Activated T-cell treated with anti-CD3 and anti-CD28 coated beads, Interleukin-2, amount 50 U/mL, for 24 hours (primary cell): ENCODE results near the gene PPP1CC.

Experiments
- DNase-seq: peaks from one replicate; pipeline ENCODE4 v3.0.0-alpha.2; 2020
- H3K27ac Mint-ChIP-seq: 2 replicates; pipeline ENCODE4 v1.8.0; 2020; ENCODE audit warnings: mild to moderate bottlenecking, mixed read lengths
- H3K27me3 Mint-ChIP-seq: 2 replicates; pipeline ENCODE4 v1.8.0; 2020; ENCODE audit warnings: mixed read lengths
- H3K36me3 Mint-ChIP-seq: 2 replicates; pipeline ENCODE4 v1.8.0; 2020; ENCODE audit warnings: low read depth, mixed read lengths
- H3K4me1 Mint-ChIP-seq: 2 replicates; pipeline ENCODE4 v1.8.0; 2020; ENCODE audit warnings: low read depth, mixed read lengths
- H3K4me3 Mint-ChIP-seq: 2 replicates; pipeline ENCODE4 v1.8.0; 2020; ENCODE audit warnings: mild to moderate bottlenecking, moderate library complexity, mixed read lengths
- H3K9me3 Mint-ChIP-seq: 2 replicates; pipeline ENCODE4 v1.8.0; 2020; ENCODE audit warnings: mixed read lengths

Gene PPP1CC

DNA sequence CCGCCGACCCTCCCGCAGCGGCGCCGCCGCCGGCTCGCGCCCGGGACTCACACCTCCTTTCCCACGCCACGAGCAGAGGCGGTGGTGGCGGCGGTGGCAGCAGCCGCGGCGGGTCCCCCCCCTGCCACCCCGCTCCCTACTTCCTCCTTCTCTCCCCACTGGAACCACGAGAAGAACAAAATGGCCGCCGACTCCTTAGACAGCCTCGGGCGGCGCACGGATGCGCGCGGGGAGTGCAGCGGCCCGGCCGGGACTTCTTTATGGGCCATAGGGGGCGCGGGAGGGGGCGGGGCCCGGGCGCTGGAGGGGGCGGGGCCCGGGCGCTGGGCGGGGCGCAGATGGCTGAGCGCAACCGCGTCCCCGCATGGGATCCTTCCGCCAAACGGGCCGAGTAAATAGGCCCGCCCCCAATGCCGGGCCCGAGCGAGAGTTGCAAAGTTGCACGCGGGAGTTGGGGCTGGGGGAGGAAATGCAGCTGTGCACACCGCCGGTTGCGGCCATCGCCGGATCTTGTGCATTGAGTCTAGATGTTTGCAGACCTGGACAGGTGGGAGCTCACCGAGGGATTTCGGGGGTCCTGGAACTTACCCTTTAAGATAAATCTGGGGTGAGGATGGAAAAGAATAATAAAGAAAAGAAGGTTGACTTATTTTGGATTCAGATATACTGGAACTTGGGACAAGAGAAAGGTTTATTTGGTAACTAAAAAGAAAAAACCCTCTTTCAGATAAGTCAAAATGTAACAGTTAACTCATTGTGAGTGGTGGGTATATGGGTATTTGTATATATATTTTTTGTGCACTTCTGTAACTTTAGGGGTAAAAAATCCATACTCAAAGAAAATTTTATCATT is at the start of gene PPP1CC:
Gene PPP1CC, minus strand, starts transcription at position 174 of the 853 bp plus-strand sequence. CDS start 184 bp downstream, outside the sequence.
- H3K4me3 Mint-ChIP-seq, result peak within 1 kb of the TSS; percentile 99
- H3K27me3 Mint-ChIP-seq, result no peaks in the 10 kb centered on the region
- H3K4me1 Mint-ChIP-seq, result peaks cover 40% of the 10 kb centered on the region
- DNase-seq, result peak; percentile 92
- peaks cover 44% of the 10 kb centered on the region for H3K36me3 Mint-ChIP-seq
- H3K9me3 Mint-ChIP-seq, result no peaks in the 10 kb centered on the region
- H3K27ac Mint-ChIP-seq, result peak within 1 kb of the TSS; percentile 98

DNA sequence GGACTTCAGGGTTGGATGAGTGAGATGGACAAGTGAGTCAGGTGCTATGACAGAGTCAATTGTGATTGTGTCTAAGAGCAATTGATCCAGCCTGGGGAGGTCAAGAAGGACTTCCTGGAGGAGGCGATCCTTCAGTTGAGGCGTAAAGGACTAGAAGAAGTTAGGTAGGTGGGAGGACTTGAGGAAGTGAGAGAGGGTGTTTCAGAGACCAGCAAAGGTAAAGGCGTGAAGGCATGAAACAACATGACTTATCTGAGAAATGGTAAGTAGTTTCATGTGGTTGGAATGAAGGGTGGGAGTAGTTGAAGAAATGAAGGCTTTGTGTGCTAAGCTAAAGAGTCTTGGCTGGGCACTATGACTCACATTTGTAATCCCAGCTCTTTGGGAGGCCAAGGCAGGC is 48.9 kb upstream of the PPP1CC start:
- no peaks in the 10 kb centered on the region for H3K9me3 Mint-ChIP-seq
- peak overlapping the region; percentile 45 for H3K27ac Mint-ChIP-seq
- H3K27me3 Mint-ChIP-seq, result no peaks in the 10 kb centered on the region
- H3K36me3 Mint-ChIP-seq, result no peaks in the 10 kb centered on the region
- DNase-seq, result no peak
- H3K4me1 Mint-ChIP-seq, result peaks cover 15% of the 10 kb centered on the region
- no peak overlapping the region for H3K4me3 Mint-ChIP-seq

DNA sequence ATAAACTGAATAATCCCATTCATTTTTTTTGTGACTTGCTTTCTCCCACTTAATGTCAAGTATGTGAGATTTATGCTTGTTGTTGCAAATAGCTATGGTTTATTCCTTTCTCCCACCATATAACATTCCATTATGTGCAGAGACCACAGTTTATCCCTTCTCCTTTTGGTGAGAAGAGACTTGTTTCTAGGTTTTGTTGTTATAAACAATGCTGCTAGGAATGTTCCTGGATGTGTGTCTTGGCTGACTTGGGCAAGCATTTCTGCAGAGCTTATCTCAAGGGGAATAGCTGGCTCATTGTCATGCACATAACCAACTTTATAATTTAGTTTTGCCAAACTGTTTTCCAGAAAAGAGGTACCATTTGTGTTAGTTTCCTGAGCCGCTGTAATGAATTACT is 47.6 kb upstream of the PPP1CC start:
- no peak overlapping the region for H3K27ac Mint-ChIP-seq
- no peaks in the 10 kb centered on the region for H3K9me3 Mint-ChIP-seq
- no peak overlapping the region for H3K4me3 Mint-ChIP-seq
- DNase-seq, result no peak
- H3K27me3 Mint-ChIP-seq, result no peaks in the 10 kb centered on the region
- no peaks in the 10 kb centered on the region for H3K36me3 Mint-ChIP-seq
- H3K4me1 Mint-ChIP-seq, result peaks cover 15% of the 10 kb centered on the region

- H3K27ac Mint-ChIP-seq, result no peak overlapping the region
- DNase-seq, result no peak
- no peak overlapping the region for H3K4me3 Mint-ChIP-seq
- H3K4me1 Mint-ChIP-seq, result peaks cover 22% of the 10 kb centered on the region
- H3K9me3 Mint-ChIP-seq, result no peaks in the 10 kb centered on the region
- no peaks in the 10 kb centered on the region for H3K36me3 Mint-ChIP-seq
- no peaks in the 10 kb centered on the region for H3K27me3 Mint-ChIP-seq
These were observed 43.3 kb upstream of the PPP1CC start for GRCh38 chr12:110786012-110786411.

GRCh38 chr12:110785240-110785639 is 42.5 kb upstream of the PPP1CC start:
- Mint-ChIP-seq H3K36me3 (no peaks in the 10 kb centered on the region), H3K27me3 (no peaks in the 10 kb centered on the region), H3K9me3 (no peaks in the 10 kb centered on the region), H3K4me1 (peaks cover 26% of the 10 kb centered on the region), H3K27ac (no peak overlapping the region), H3K4me3 (no peak overlapping the region)
- DNase-seq, result no peak

- no peak overlapping the region for H3K27ac Mint-ChIP-seq
- H3K4me3 Mint-ChIP-seq, result no peak overlapping the region
- DNase-seq, result no peak
- H3K36me3 Mint-ChIP-seq, result no peaks in the 10 kb centered on the region
- H3K4me1 Mint-ChIP-seq, result peaks cover 47% of the 10 kb centered on the region
- no peaks in the 10 kb centered on the region for H3K27me3 Mint-ChIP-seq
- H3K9me3 Mint-ChIP-seq, result no peaks in the 10 kb centered on the region
These were observed 40.2 kb upstream of the PPP1CC start for GRCh38 chr12:110782922-110783321.

DNA sequence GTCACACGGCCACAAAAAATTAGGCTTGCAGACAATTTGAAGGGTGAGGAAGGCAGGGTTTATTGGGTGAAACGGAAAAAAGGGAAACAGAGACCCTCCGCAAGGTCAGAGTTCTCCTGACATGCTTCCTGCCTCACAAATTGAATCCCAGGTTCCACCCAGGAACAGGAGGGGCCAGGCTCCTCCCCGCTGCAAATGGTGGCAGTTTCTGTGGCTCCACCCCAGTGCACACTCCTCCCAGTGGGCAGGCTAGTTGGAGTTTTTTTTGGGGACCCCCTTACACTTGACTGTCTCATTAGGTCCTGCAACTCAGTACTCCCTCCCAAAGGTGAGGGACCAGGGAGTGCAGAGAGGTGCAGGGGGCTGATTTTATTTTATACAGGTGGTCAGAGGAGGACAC is 39.4 kb upstream of the PPP1CC start:
- no peaks in the 10 kb centered on the region for H3K9me3 Mint-ChIP-seq
- H3K27ac Mint-ChIP-seq, result no peak overlapping the region
- H3K4me3 Mint-ChIP-seq, result no peak overlapping the region
- H3K36me3 Mint-ChIP-seq, result no peaks in the 10 kb centered on the region
- peaks cover 52% of the 10 kb centered on the region for H3K4me1 Mint-ChIP-seq
- DNase-seq, result no peak
- H3K27me3 Mint-ChIP-seq, result no peaks in the 10 kb centered on the region

- DNase-seq, result peak; percentile 63
- Mint-ChIP-seq H3K4me1 (peaks cover 68% of the 10 kb centered on the region), H3K27ac (peak overlapping the region; percentile 99), H3K4me3 (no peak overlapping the region), H3K9me3 (no peaks in the 10 kb centered on the region), H3K27me3 (no peaks in the 10 kb centered on the region), H3K36me3 (no peaks in the 10 kb centered on the region)
These were observed 37.8 kb upstream of the PPP1CC start for GRCh38 chr12:110780448-110780847.

DNA sequence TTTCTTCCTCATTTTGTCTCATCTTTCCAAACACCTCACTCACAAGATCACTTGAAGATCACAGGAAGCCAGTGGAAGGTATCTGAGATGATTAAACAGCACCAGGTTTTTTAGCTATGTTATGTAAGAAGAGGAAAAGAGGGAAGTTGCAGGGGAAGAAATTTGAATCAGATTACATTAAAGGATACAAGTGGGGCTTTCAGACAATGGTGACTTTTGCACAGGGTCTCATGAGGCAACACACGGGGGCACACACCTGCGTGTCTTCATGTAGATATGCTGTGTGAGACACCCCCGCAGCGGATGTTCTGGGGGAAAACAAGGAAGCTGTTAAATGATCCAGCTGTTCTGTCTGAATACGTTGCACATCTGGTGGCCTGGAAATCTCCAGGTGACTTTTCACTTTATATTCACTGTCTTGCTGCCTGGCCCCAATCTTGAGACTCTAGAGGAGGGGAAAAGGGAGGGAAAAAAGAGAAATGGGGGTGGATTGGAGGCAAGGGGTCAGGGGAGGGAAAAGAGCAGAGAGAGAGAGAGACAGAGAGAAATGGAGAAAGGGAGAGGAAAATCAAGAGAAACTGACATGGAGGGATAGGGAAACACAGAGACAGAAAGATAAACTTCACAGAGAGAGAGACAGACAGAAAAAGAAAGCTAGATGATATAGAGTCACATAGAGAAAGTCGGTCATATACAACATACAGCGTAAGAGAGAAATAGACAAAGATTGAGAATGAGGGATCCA is 36.3 kb upstream of the PPP1CC start:
- H3K4me3 Mint-ChIP-seq, result peak overlapping the region; percentile 2
- H3K9me3 Mint-ChIP-seq, result no peaks in the 10 kb centered on the region
- peak overlapping the region; percentile 99 for H3K27ac Mint-ChIP-seq
- peaks cover 70% of the 10 kb centered on the region for H3K4me1 Mint-ChIP-seq
- no peaks in the 10 kb centered on the region for H3K36me3 Mint-ChIP-seq
- no peak for DNase-seq
- H3K27me3 Mint-ChIP-seq, result no peaks in the 10 kb centered on the region

DNA sequence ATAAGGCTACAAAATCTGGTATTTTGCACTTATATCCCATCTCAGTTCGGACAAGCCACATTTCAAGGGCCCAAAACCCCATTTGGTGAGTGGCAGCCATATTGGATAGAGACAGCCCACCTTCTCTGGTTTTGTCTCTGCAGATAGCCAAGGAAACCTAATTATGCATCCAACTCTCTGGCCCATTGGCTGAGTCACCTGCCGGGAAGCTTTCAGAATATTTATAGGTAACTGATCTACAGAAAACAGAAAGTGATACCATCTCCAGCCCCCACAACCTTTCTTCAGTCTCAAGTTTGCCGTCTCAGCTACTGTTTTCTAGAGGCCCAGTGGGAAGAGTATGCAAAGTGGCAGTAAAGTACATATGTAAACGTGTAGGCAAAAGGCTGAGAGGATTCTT is 33.7 kb upstream of the PPP1CC start:
- peak overlapping the region; percentile 99 for H3K27ac Mint-ChIP-seq
- DNase-seq, result peak; percentile 68
- peak overlapping the region; percentile 51 for H3K4me3 Mint-ChIP-seq

GRCh38 chr12:110775997-110776396 is 33.3 kb upstream of the PPP1CC start:
- no peaks in the 10 kb centered on the region for H3K27me3 Mint-ChIP-seq
- peak overlapping the region; percentile 51 for H3K4me3 Mint-ChIP-seq
- peak overlapping the region; percentile 99 for H3K27ac Mint-ChIP-seq
- H3K9me3 Mint-ChIP-seq, result no peaks in the 10 kb centered on the region
- DNase-seq, result no peak
- H3K4me1 Mint-ChIP-seq, result peaks cover 69% of the 10 kb centered on the region
- H3K36me3 Mint-ChIP-seq, result no peaks in the 10 kb centered on the region

More for the DNA sequence above, 33.7 kb upstream of the PPP1CC start:
- no peaks in the 10 kb centered on the region for H3K36me3 Mint-ChIP-seq
- H3K27me3 Mint-ChIP-seq, result no peaks in the 10 kb centered on the region
- H3K9me3 Mint-ChIP-seq, result no peaks in the 10 kb centered on the region
- peaks cover 69% of the 10 kb centered on the region for H3K4me1 Mint-ChIP-seq

- H3K4me1 Mint-ChIP-seq, result peaks cover 60% of the 10 kb centered on the region
These were observed 32.1 kb upstream of the PPP1CC start for GRCh38 chr12:110774824-110775223.

DNA sequence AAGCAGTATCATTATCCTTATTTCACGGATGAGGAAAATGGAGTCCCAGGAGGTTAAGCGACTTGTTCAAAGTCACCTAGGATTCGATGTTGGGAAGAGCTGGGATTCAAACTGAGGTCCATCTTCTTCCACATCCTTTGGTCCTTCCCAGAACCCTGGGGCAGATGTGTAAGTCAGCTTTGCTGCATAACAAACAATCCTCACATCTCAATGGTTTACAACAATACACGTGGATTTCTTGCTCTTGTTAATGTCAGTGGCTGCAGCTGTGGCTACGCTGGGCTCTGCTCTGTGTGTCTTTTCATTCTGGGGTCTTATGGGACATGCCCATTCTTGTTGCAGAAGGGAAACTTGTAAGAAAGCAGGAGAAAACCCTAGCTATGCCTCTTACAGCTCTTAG is 26.3 kb upstream of the PPP1CC start:
- Mint-ChIP-seq H3K36me3 (no peaks in the 10 kb centered on the region), H3K27ac (no peak overlapping the region), H3K4me1 (peaks cover 14% of the 10 kb centered on the region), H3K27me3 (no peaks in the 10 kb centered on the region), H3K9me3 (no peaks in the 10 kb centered on the region), H3K4me3 (no peak overlapping the region)
- DNase-seq, result no peak

More at GRCh38 chr12:110774824-110775223, 32.1 kb upstream of the PPP1CC start:
- no peaks in the 10 kb centered on the region for H3K9me3 Mint-ChIP-seq
- peak overlapping the region; percentile 65 for H3K27ac Mint-ChIP-seq
- no peaks in the 10 kb centered on the region for H3K36me3 Mint-ChIP-seq
- DNase-seq, result no peak
- no peak overlapping the region for H3K4me3 Mint-ChIP-seq
- no peaks in the 10 kb centered on the region for H3K27me3 Mint-ChIP-seq

DNA sequence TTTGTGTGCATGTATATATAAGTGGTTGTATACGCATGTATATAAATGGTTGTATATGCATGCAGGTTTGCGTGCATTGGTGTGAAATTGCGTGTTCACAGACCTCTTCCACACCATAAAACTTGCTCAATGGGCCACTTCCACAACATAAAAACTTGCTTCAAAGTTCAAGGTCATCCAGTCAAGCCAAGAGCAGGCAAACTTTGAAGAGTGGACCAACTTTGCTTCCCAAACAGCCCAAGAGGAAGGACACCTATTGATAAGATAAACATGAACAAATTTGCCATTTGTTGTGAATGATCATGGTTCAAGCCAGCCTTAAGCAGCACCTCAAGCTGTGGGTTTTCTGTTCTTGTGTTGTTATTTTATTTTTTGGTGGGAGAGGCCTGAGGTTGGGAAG is 25.2 kb upstream of the PPP1CC start:
- no peak overlapping the region for H3K4me3 Mint-ChIP-seq
- H3K36me3 Mint-ChIP-seq, result no peaks in the 10 kb centered on the region
- H3K9me3 Mint-ChIP-seq, result no peaks in the 10 kb centered on the region
- no peak for DNase-seq
- H3K27ac Mint-ChIP-seq, result no peak overlapping the region
- H3K27me3 Mint-ChIP-seq, result no peaks in the 10 kb centered on the region
- peaks cover 17% of the 10 kb centered on the region for H3K4me1 Mint-ChIP-seq
